ENCODE data around the gene AP1S2.
"Not testable (repeated sequence)": the region's sequence is repeated elsewhere in the genome, so short reads cannot be mapped to it uniquely, and the experiment has no call there.

The AP1S2 gene

DNA sequence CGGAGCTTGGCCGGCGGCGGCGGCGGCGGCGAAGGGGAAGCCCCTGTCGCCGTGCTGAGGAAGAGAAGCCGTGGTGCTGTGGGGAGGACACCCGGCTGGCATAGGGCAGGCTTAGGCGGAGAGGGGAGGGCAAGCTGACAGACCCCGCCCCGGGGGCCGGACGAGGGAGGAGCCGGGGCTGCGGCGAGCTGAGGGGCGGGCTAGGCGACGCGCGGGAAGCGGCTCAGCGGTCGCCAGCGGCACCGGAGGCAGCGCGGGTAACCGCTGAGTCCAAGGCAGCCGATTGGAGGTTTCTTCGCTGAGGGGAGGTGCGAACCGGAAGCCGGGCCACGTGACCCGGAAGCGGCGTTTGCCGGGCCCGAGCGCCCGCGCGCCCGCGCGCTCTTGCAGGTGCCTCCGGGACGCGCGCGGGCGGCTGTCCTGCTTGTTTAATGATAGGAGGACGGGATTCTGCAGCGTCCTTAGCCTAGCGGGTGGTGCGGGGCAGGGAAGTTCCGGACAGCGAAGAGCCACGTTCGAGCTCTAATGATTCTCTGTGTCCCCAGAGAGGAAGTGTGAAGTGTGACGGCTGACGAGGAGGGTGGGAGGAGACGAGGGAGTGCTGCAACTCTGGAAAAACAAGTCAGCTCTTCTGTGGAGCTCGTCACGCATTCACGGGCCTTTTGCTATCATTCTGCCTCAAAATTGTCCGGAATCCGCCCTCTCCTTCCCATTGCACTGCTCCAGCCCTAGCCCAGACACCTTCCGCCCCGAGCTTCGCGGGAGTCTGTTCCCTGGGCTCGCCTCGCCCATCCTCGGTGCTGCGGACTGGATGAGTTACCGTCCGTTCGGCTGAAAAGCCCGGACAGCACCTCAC, at the start of gene AP1S2:
Gene AP1S2 (minus strand): TSS at position 102 of the 856 bp plus-strand sequence. CDS start 2,289 bp downstream, outside the sequence.
- DNase-seq = peak; percentile 60 to 97 (median 86)

DNA sequence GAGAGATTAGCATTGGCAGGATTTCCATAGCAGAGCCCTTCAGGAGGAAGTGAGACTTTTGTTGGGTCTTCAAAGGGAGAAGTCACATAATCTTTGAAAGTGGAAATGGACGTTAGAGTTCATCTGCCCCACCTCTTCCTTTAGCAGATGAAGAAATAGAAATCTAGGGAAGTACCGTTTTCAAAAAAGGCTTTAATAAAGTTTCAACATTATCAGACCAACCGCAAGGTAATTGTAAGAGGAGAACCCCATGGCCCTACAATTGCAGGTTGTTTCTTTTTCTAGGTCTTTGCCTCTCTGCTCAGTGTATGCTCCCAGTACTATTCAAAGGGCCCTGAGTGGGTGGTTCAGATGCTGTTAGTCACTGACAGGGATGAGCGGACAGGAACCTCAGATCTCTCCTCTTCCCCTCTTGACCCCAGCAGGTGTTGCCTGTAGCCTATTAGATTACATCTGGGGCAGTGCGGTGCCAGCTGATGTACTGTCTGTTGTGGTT, 48.6 kb upstream of the AP1S2 start:
- no peak for DNase-seq

DNA sequence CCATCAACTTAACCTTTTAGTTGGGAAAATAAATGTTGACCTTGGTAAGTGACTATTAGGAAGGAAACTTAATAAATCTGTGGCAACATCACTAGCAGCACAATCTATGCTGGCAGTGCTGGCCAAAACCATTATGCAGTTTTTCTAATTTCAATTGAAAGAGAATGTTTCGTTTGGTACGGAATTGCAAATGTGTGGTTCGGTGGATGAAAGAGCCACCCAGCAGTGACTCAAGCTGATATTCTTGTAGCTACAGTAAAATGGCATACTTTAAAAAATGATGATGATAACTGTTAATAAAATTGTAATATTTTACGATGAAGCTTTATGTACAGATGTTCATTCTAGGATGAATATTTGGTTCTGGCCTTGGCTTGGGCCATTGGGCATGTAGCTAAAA, 40.7 kb upstream of the AP1S2 start:
- no peak for DNase-seq

DNA sequence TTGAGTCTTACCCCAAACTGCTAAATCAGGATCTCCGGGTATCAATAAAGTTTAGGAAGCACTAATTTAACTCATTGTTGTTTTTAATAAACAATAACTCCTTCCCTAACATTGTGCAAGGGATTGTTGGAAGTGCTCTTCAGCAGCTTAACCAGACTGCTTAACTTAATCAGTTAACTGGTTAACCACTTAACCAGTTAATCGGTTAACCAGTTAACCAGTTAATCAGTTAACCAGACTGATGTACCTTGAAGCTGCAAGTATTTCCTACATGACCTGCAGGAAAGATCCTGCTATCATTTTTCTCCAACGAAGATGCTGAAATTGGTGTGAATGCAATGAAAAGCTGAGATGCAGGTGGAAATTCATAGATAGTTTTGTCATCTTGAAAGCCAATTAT, 40.1 kb upstream of the AP1S2 start:
- no peak for DNase-seq

DNA sequence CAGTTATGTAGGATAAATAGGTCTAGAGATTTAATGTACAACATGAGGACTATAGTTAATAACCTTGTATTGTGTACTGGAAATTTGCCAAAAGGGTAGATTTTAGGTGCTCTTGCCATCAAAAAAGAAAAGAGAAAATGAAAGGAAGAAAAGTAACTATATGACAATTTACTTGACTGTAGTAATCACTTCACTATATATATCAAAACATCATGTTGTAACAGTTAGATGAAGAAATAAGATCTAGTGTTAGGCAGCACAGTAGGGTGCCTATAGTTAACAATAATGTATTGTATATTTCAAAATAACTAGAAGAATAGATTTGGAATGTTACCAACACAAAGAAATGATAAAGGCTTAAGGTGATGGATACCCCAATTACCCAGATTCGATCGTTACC, 35.9 kb upstream of the AP1S2 start:
- no peak for DNase-seq

DNA sequence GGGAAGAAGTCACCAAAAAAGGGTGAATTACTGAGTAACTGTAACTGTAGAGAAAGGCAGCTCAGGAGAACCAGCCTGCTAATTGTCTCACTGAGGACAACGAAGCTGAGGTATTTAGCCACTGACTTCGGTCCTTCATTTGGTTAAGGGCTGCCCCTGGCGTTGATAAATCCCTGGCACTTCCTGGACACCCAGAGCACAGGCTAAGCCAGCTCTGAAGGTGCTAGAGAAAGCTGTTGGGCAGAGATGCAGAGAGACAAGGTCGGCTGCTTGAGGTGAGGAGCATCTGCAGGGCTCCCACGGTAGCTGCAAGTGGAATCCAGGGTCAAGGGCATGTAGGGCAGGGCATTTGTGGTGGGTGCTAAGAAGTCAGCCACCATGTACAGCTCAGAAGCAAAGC, 33.4 kb upstream of the AP1S2 start:
- no peak for DNase-seq

DNA sequence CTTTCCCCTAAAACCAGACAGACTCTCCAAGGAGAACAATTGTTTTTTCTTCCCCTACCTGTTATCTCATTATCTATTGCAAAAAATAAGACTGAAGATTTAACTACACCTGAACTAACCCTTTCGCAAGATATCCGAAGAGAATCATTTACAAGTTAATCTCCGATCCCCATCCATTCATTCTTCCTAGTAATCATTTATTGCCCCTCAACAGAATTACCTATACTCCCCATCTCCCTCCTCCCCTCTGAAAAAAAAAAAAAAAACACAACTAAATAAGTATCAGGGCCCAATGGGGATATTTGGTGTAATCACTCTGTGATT, 28.9 kb upstream of the AP1S2 start:
- no peak for DNase-seq

DNA sequence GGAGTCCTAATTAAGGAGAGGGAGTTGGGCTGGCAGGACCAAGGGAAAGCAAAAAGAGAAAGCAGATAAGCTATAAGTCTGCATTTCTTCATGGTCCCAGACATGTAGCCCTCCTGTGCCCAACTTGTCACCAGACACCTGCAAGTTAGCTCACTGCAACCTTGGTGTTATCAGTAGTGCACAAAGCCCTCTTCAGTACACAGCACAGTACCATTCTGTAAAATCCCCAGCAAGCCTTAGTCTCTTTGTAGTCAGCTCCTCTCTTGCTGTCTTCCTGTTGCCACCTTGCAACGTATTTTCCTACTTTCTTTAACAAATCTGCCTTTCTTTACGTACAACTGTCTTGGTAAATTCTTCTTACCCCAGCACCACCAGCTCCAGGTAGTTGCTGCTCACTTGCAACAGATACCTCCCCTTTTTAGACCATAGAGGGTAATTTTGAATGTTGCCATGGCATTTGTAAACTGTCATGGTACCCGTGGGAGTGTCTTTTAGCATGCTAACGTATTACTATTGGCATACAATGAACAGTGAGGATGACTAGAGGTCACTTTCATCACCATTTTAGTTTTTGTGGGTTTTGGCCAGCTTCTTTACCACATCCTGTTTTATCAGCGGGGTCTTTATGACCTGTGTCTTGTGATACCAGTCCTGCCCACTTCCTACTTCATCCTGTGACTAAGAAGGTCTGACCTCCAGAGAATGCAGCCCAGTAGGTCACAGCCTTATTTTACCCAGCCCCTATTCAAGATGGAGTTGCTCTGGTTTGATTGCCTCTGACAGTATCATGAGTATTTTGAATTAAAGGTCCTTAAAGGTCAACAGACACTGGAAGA, 28.3 kb upstream of the AP1S2 start:
- DNase-seq = no peak

DNA sequence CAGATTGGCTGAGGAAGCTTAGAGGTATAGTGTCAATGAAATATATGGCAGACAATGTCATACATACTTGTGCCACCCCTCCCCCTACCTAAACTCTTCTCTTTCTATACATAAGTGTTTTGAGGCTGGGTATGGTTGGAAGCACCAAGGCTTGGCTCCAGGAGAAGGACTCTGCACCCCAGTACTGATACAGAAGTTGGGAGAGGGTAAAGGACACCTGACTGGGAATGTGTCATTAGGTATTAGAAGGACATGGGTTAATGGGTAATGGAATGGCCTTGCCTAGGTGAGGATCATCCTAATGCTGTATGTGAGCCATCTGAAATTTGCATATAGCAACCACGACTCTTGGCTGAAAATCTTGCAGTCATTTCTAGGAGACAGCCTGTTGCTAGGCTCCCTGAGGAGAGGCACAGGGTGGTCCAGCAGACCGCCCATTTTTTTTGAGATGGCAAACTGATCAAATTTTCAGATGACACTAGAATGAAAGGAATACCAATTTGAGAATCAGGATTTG, 26.8 kb upstream of the AP1S2 start:
- DNase-seq = no peak

DNA sequence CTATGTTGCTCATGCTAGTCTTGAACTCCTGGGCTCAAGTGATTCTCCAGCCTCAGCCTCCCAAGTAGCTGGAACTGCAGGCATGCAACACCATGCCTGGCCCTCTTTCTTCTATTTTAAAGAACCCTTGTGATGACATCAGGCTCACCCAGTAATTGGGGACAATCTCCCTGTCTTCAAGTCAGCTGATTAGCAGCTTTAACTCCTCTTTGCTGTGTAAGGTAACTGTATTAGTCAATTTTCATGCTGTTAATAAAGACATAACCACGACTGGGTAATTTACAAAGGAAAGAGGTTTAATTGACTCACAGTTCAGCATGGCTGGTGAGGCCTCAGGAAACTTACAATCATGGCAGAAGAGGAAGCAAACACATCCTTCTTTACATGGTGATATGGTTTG, 23.3 kb upstream of the AP1S2 start:
- not testable (repeated sequence) for DNase-seq

DNA sequence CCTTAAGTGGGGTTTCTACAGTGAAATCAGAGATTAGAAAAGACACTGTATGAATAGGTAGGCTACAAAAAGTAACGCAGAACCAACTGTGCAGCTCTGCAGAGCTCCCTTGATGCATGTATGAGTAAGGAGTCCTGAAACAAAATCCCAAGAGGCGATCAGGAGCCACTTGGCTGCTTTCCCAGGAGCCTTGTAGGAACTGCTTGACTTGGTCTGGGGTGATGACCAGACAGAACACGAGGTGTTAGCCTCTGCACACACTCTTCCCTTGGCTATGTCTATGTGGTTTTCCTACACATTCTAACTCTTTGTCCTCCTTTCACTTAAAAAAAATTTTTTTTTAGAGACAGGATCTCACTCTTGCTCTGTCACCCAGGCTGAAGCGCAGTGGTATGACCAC, 22.8 kb upstream of the AP1S2 start:
- DNase-seq = no peak

DNA sequence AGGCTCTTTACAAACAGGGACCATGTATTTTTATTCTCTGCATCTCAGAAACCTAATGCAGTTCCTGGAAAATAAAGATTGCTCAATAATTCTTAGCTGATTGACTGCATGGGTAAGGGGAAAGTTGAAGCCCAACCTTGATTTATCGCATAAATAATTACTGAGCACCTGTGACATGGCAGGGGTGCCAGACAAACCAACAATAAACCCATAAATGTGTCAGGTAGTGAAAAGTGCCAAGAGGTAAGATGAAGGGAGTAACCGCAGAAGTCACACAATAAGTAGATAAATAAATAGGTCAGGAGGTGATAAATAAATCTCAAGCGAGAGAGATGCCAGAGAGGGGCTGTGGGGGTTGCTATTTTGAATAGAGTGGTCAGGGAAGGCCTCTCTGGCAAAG, 20.1 kb upstream of the AP1S2 start:
- DNase-seq = no peak

DNA sequence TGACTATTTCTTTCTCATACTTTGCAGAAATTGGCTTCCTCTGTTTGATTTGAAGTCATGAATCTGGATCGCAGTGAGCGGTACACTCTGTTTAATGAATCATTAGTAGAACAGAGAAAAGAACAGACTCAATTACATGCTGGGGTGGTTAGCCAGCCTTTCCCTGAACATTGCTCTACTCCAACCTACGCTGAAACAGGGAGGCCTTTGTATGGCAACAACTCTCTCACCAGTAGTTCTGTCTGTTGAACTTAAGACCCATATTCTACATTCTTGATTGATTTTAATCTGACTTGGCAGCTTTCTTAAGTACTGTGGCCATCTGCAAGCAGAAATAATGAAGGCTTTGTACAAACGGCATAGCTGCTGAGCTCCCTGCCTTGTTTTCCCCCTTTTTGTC, 19.0 kb upstream of the AP1S2 start:
- DNase-seq = no peak

DNA sequence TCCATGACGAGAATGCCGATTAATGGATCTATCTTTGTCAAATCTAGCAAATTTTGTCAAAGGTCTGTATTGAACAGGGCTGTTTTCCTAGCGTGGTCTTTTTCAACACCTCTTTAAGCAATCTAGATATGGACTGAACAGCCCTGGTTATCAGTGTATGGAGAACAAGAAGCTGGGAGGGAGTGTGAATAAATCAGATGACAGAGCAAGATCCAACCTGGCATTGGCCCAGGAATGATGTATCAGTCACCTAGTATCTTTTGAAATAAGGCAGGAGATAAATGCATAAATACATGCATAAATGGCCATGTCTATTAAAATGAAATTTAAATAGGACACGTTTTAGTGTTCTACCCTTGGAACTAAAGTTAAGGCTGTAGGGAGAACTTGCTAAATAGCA, 15.7 kb upstream of the AP1S2 start:
- DNase-seq = no peak

DNA sequence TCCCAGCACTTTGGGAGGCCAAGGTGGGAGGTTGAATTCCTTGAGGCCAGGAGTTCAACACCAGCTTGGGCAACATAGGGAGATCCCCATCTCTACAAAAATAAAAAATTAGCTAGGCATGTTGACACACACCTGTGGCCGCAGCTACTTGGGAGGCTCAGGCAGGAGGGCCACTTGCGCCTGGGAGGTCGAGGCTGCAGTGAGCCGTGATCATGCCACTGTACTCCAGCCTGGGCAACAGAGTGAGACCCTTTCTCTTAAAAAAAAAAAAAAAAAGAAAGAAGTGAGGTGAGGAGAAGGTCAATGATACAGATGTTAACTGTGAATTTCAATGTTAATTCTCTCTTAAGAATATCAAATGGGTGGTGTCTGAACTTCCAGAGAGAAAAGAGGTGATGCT, 15.1 kb upstream of the AP1S2 start:
- DNase-seq = no peak

DNA sequence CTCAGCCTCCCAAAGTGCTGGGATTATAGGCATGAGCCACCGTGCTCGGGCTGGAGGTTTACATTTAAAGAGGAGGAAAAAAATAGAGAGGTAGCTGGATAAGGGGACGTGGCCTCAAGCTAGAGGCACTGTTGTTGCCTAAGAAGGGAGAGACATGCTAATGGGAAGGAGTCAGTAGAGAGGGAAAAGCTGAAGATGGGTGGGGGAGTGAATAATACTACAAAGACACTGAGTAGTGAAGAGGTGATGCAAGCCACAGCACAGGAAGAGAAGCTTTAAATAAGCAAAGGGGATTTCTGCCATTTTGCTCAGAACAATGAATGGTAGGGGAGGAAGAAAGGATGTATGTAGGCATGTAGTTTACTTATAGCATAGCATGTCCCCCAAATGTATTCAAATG, 11.5 kb upstream of the AP1S2 start:
- no peak for DNase-seq

DNA sequence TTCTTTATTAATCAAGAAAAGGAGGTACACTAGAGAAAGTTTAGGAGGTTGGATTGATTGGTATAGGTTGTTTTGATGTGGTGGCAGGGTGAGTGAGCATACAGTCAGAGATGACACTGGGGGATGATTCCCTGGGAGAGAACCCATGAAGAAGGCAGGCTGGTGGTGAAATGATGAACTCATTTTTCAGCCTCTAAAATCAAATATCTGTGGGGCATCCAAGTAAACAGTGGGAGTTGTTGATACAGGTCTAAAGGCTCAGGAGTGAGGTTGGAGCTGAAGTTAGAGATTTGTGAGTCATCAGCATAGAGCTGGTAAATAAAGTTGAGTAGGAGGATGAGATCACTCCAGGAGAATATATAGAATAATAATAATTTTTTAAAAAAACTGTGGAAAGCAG, 10.0 kb upstream of the AP1S2 start:
- no peak for DNase-seq

DNA sequence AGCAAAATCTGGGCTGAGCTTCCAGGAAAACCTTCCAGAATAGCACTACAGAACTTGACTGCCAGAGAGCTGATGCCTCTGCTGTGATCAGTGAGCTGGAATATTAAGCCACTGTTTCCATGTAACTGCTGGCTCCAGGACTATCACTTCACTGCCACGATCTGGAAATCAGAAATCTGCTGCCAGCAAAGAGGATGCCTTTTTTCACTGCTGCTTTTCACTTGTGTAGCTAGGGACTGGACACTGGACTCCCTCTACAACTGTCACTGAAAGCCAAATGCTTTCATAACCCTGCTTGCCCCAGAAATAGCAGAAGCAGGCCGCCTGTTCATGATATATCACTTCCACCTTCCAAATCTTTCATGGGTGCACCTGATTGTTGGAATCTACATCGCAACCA, 9.4 kb upstream of the AP1S2 start:
- no peak for DNase-seq

DNA sequence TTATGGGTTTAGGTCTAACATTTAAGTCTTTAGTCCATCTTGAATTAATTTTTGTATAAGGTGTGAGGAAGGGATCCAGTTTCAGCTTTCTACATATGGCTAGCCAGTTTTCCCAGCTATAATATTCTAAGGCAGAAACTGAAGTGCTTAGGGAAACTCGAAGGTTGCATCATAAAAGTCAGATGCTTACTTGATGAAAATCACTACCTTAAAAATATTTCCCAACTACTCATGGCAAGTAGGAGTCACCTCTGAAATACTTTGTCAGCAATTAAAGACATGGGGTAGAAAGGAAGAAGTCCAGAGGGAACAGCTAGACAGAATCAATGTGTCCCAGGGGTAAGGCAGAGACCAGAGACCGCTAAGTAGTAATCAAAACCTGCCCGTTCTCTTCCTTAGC, 6.3 kb upstream of the AP1S2 start:
- DNase-seq = no peak

DNA sequence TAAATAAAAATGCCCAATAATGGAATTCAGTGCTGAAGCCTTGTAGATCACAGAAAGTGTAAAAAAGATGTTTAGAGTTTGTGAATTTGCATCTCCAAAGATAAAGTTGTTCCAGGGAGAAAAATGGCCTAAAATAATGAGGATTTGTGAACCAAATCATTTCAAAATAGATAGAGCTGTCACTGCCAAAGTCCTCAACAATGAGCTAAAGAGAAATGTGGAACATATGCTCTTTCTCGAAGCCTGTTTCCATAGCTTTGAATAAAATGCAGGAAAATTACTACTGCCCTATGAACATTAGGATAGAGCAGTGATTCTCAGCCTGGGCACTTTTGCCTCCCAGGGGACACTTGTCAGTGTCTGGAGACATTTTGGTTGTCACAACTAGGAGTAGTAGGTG, 3.4 kb upstream of the AP1S2 start:
- no peak for DNase-seq

DNA sequence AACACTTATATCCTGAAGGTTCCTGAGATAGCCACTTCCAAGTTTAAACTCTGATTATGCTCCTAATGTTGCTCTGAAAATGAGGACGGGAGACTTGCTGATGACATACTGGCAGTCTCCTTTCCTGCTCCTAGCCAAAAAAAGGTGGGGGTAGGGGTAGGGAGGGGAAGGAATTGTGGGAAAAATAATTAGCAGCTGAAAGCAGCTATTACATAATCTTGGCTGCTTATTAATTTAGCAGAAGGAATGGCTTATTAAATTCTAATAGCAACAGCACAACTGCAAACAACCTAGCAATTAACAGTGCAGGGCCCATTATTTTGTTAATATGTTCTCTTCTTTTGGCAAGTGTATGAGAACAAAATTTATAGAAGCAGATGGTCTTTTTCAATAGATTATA, 2.0 kb upstream of the AP1S2 start:
- no peak for DNase-seq

DNA sequence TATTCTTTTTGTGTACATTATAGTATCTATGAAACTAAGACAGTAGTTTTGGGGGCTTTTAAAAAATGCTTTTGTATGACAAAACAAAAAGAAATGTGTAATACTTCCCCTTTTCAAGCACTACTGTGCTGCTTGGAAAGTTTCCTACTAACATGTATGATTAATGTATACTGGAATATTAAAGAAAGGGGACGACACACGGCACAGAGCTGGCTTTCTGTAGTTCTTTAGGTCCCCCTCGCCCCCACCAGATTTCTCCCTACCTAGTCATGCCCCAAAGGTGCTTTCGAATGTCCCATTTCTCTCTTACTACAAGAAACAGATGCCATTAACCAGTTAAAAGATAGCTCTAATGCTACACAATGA, 1.6 kb upstream of the AP1S2 start:
- DNase-seq = no peak

DNA sequence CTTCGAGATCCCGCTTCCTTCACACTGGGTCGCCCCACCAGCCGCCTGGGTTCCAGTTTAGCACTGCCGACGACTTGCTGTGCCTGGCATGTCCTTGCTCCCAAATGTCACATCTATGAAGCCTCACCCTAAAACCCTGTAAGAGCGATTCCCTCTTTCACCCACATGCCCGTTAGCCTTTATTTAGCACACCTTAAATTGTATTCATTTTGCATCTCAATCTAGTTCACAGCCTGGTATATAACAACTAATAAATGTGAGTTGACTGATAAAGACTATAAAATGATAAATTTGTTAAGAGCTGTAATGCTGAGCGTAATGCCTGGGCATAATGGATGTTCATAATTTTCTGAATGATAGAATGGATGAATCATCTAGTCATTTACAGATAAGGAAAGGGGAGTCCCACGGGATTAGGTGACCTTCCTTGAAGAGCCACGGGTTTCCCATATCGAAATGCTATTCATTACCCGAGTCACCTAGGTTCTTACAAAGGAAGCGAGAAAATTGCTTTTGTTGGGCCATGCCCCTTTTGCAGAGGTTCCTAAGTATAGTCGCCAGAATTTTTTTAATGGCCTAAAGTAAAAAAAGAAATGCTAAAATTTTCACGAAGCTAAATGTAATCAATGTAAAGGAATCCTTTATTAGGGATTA, 1.1 kb upstream of the AP1S2 start:
- no peak for DNase-seq
